GM12875 (cell line): ENCODE data around the gene C6orf132.
"Not testable (repeated sequence)": the region's sequence is repeated elsewhere in the genome, so short reads cannot be mapped to it uniquely, and the experiment has no call there.

ENCODE experiments used
- H3K4me3 ChIP-seq: one replicate; pipeline ENCODE4 v1.5.1; 2011; ENCODE audit warnings: low read depth, low read length, control low read depth
- TF ChIP-seq, protein P1 (sequence below): IDR thresholded peaks from 2 replicates; pipeline ENCODE4 v1.5.1; 2011; ENCODE audit warnings: low read depth, mild to moderate bottlenecking, control low read depth, inconsistent platforms, low read length, moderate library complexity, borderline replicate concordance; ENCODE audit not compliant: insufficient read depth

C6orf132 gene

DNA sequence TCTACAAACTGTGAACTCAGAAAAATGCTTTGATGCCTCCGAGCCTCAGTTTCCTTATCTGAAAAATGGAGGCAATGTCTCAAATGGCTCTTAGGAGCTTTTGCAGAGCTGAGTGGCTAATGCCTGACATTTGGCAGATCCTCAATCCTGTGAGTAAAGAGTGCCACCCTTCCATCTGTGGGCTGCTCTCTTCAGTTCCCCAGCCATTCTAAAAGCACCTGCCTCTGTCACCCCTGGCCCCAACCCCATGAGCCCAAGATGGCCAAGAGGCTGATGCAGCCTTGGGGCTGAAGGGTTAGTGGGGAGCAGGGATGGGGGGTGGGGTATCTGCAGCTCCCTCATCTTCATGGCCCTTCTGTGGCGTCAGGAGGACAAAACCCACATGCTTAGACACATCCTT lies 16.2 kb upstream of the C6orf132 start:
- TF ChIP-seq, protein P1, sequence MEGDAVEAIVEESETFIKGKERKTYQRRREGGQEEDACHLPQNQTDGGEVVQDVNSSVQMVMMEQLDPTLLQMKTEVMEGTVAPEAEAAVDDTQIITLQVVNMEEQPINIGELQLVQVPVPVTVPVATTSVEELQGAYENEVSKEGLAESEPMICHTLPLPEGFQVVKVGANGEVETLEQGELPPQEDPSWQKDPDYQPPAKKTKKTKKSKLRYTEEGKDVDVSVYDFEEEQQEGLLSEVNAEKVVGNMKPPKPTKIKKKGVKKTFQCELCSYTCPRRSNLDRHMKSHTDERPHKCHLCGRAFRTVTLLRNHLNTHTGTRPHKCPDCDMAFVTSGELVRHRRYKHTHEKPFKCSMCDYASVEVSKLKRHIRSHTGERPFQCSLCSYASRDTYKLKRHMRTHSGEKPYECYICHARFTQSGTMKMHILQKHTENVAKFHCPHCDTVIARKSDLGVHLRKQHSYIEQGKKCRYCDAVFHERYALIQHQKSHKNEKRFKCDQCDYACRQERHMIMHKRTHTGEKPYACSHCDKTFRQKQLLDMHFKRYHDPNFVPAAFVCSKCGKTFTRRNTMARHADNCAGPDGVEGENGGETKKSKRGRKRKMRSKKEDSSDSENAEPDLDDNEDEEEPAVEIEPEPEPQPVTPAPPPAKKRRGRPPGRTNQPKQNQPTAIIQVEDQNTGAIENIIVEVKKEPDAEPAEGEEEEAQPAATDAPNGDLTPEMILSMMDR: no peak
- no peak overlapping the region for H3K4me3 ChIP-seq

DNA sequence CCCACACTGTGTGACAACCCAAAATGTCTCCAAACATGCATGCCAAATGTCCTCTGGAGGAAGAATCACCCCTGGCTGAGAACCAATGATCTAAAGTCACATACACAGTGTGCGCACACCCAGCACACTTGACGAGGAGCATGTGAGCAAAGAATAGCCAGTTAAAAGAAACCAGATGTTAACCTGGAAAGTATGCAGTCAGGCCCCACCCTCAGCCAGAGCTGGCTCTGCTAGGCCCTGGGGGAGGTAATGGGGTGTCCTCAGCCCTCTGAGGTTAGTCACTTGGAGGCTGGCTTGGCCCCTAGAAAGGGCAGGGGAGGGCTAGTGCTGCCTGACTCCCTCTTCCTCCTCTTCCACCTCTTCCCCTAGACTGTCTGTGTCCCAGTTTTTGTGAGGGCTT lies 15.6 kb upstream of the C6orf132 start:
- H3K4me3 ChIP-seq: no peak overlapping the region
- TF ChIP-seq, protein P1: no peak

GRCh38 chr6:42156638-42157037 lies 14.2 kb upstream of the C6orf132 start:
- TF ChIP-seq, protein P1: no peak

GRCh38 chr6:42155293-42155692 lies 12.9 kb upstream of the C6orf132 start:
- TF ChIP-seq, protein P1: no peak
- no peak overlapping the region for H3K4me3 ChIP-seq

More at GRCh38 chr6:42156638-42157037, 14.2 kb upstream of the C6orf132 start:
- H3K4me3 ChIP-seq: no peak overlapping the region

- no peak overlapping the region for H3K4me3 ChIP-seq
- TF ChIP-seq, protein P1: no peak
Measured at GRCh38 chr6:42154461-42155209, 12.2 kb upstream of the C6orf132 start.

- TF ChIP-seq, protein P1: no peak
- H3K4me3 ChIP-seq: no peak overlapping the region
Measured at GRCh38 chr6:42153921-42154320, 11.5 kb upstream of the C6orf132 start.

GRCh38 chr6:42152528-42153213 lies 10.3 kb upstream of the C6orf132 start:
- not testable (repeated sequence) for H3K4me3 ChIP-seq
